ENCODE data around the gene GPR37.

GPR37 gene

GRCh38 chr7:124720195-124720594 lies 45.4 kb downstream of the GPR37 start:
- H3K4me2 ChIP-seq (ENCODE audit: low read length): no peak overlapping the region
- no peak overlapping the region for H4K8ac ChIP-seq (ENCODE audit: low read depth, low read length)
- H2AK5ac ChIP-seq (ENCODE audit: low read length): no peak overlapping the region
- no peak overlapping the region for H2BK5ac ChIP-seq (ENCODE audit: low read length)
- no peak overlapping the region for H3K4me3 ChIP-seq (ENCODE audit: low read length)
- H3K36me3 ChIP-seq (ENCODE audit: control insufficient read depth, insufficient read depth, low read length): no peaks in the 10 kb centered on the region
- no peak overlapping the region for H3K18ac ChIP-seq (ENCODE audit: low read length)
- H2BK120ac ChIP-seq (ENCODE audit: low read depth, low read length): no peak overlapping the region
- WGBS (ENCODE audit: extremely low coverage, insufficient coverage, low lambda C conversion rate): no CpG with 5 or more reads among the region's 1 CpG
- H3K27me3 ChIP-seq (ENCODE audit: insufficient read depth, low read length, poor library complexity): no peaks in the 10 kb centered on the region
- no peak overlapping the region for H3K56ac ChIP-seq (ENCODE audit: low read length)
- no peaks in the 10 kb centered on the region for H3K79me2 ChIP-seq (ENCODE audit: control insufficient read depth, insufficient read depth, low read length)
- no peak overlapping the region for H3K27ac ChIP-seq (ENCODE audit: low read depth, low read length)
- H2BK15ac ChIP-seq (replicated peaks; ENCODE audit: low read depth): no peak overlapping the region
- no peak overlapping the region for H3K9ac ChIP-seq (ENCODE audit: low read length)
- no peaks in the 10 kb centered on the region for H3K79me1 ChIP-seq (ENCODE audit: low read length)
- peak; percentile 65 for DNase-seq
- no peaks in the 10 kb centered on the region for H3K4me1 ChIP-seq (ENCODE audit: control insufficient read depth, low read depth, low read length)
- H4K5ac ChIP-seq (ENCODE audit: low read length): no peak overlapping the region
- H3K4ac ChIP-seq (ENCODE audit: low read depth, low read length): no peak overlapping the region
- no peak overlapping the region for H3K23ac ChIP-seq (ENCODE audit: low read length)

GRCh38 chr7:124718032-124718766 lies 47.4 kb downstream of the GPR37 start:
- H4K8ac ChIP-seq (ENCODE audit: low read depth, low read length): no peak overlapping the region
- H3K18ac ChIP-seq (ENCODE audit: low read length): peak overlapping the region; percentile 80
- no peak overlapping the region for H3K9ac ChIP-seq (ENCODE audit: low read length)
- H3K56ac ChIP-seq (ENCODE audit: low read length): no peak overlapping the region
- H3K4me2 ChIP-seq (ENCODE audit: low read length): no peak overlapping the region
- WGBS (ENCODE audit: extremely low coverage, insufficient coverage, low lambda C conversion rate): no CpG with 5 or more reads among the region's 4 CpGs
- no peaks in the 10 kb centered on the region for H3K36me3 ChIP-seq (ENCODE audit: control insufficient read depth, insufficient read depth, low read length)
- no peak overlapping the region for H4K5ac ChIP-seq (ENCODE audit: low read length)
- no peaks in the 10 kb centered on the region for H3K27me3 ChIP-seq (ENCODE audit: insufficient read depth, low read length, poor library complexity)
- H3K27ac ChIP-seq (ENCODE audit: low read depth, low read length): no peak overlapping the region
- H2BK5ac ChIP-seq (ENCODE audit: low read length): no peak overlapping the region
- DNase-seq: no peak
- H3K79me2 ChIP-seq (ENCODE audit: control insufficient read depth, insufficient read depth, low read length): no peaks in the 10 kb centered on the region
- no peak overlapping the region for H3K23ac ChIP-seq (ENCODE audit: low read length)
- no peak overlapping the region for H2BK15ac ChIP-seq (replicated peaks; ENCODE audit: low read depth)
- H3K4me3 ChIP-seq (ENCODE audit: low read length): no peak overlapping the region
- no peak overlapping the region for H2AK5ac ChIP-seq (ENCODE audit: low read length)
- no peak overlapping the region for H2BK120ac ChIP-seq (ENCODE audit: low read depth, low read length)
- H3K4me1 ChIP-seq (ENCODE audit: control insufficient read depth, low read depth, low read length): no peaks in the 10 kb centered on the region
- H3K79me1 ChIP-seq (ENCODE audit: low read length): no peaks in the 10 kb centered on the region
- H3K4ac ChIP-seq (ENCODE audit: low read depth, low read length): peak overlapping the region; percentile 36

DNA sequence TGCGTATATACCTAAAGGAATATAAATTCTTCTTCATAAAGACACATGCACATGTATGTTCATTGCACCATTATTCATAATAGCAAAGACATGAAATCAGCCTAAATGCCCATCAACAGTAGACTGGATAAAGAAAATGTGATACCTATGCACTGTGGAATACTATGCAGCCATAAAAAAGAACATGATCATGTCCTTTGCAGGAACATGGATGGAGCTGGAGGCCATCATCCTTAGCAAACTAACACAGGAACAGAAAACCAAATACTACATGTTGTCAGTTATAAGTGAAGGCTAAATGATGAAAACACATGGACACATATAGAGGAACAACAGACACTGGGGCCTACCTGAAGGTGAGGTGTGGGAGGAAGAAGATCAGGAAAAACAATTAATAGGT lies 48.7 kb downstream of the GPR37 start:
- no peak for DNase-seq
- Histone ChIP-seq H3K18ac (ENCODE audit: low read length) (no peak overlapping the region), H3K36me3 (ENCODE audit: control insufficient read depth, insufficient read depth, low read length) (no peaks in the 10 kb centered on the region), H2BK120ac (ENCODE audit: low read depth, low read length) (no peak overlapping the region), H3K79me1 (ENCODE audit: low read length) (no peaks in the 10 kb centered on the region), H4K8ac (ENCODE audit: low read depth, low read length) (no peak overlapping the region), H3K79me2 (ENCODE audit: control insufficient read depth, insufficient read depth, low read length) (no peaks in the 10 kb centered on the region), H3K4me2 (ENCODE audit: low read length) (no peak overlapping the region), H3K4ac (ENCODE audit: low read depth, low read length) (no peak overlapping the region), H2BK5ac (ENCODE audit: low read length) (no peak overlapping the region), H3K9ac (ENCODE audit: low read length) (no peak overlapping the region), H3K4me1 (ENCODE audit: control insufficient read depth, low read depth, low read length) (peaks cover 4% of the 10 kb centered on the region), H3K27ac (ENCODE audit: low read depth, low read length) (no peak overlapping the region), H2AK5ac (ENCODE audit: low read length) (no peak overlapping the region), H3K4me3 (ENCODE audit: low read length) (no peak overlapping the region), H4K5ac (ENCODE audit: low read length) (no peak overlapping the region), H2BK15ac (replicated peaks; ENCODE audit: low read depth) (no peak overlapping the region), H3K56ac (ENCODE audit: low read length) (no peak overlapping the region), H3K27me3 (ENCODE audit: insufficient read depth, low read length, poor library complexity) (no peaks in the 10 kb centered on the region), H3K23ac (ENCODE audit: low read length) (no peak overlapping the region)
- no CpG with 5 or more reads among the region's 1 CpG for WGBS (ENCODE audit: extremely low coverage, insufficient coverage, low lambda C conversion rate)

DNA sequence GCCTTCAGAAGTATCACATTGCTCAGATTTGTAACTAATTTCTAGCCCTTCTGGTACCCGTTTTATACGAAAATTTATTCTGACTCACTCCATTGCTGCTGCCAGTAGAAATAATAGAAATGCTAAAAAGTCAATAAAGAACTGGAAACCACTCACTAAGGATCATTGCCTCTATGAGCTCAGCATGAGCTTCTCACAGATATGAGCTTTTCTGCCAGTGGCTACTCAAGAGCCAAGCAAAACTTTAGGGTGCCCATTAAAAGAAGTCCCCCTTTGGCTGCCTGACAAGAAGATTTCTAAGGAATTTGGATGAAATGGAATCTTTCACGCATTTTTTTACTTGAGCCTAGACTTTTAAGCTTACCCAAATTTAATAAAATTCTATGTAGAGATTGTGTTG lies 52.5 kb downstream of the GPR37 start:
- Histone ChIP-seq H2BK120ac (ENCODE audit: low read depth, low read length) (no peak overlapping the region), H3K27me3 (ENCODE audit: insufficient read depth, low read length, poor library complexity) (no peaks in the 10 kb centered on the region), H3K27ac (ENCODE audit: low read depth, low read length) (no peak overlapping the region), H3K79me2 (ENCODE audit: control insufficient read depth, insufficient read depth, low read length) (no peaks in the 10 kb centered on the region), H3K4me1 (ENCODE audit: control insufficient read depth, low read depth, low read length) (peaks cover 4% of the 10 kb centered on the region), H3K23ac (ENCODE audit: low read length) (no peak overlapping the region), H3K56ac (ENCODE audit: low read length) (no peak overlapping the region), H3K4me2 (ENCODE audit: low read length) (no peak overlapping the region), H4K8ac (ENCODE audit: low read depth, low read length) (no peak overlapping the region), H3K9ac (ENCODE audit: low read length) (no peak overlapping the region), H3K36me3 (ENCODE audit: control insufficient read depth, insufficient read depth, low read length) (no peaks in the 10 kb centered on the region), H2AK5ac (ENCODE audit: low read length) (no peak overlapping the region), H3K4me3 (ENCODE audit: low read length) (no peak overlapping the region), H3K79me1 (ENCODE audit: low read length) (no peaks in the 10 kb centered on the region), H3K18ac (ENCODE audit: low read length) (no peak overlapping the region), H2BK5ac (ENCODE audit: low read length) (no peak overlapping the region), H2BK15ac (replicated peaks; ENCODE audit: low read depth) (no peak overlapping the region), H4K5ac (ENCODE audit: low read length) (no peak overlapping the region), H3K4ac (ENCODE audit: low read depth, low read length) (no peak overlapping the region)
- DNase-seq: no peak
- no CpG with 5 or more reads among the region's 3 CpGs for WGBS (ENCODE audit: extremely low coverage, insufficient coverage, low lambda C conversion rate)

GRCh38 chr7:124712017-124712416 lies 53.6 kb downstream of the GPR37 start:
- Histone ChIP-seq H3K23ac (ENCODE audit: low read length) (no peak overlapping the region), H3K27me3 (ENCODE audit: insufficient read depth, low read length, poor library complexity) (no peaks in the 10 kb centered on the region), H2BK15ac (replicated peaks; ENCODE audit: low read depth) (no peak overlapping the region), H3K79me1 (ENCODE audit: low read length) (no peaks in the 10 kb centered on the region), H3K27ac (ENCODE audit: low read depth, low read length) (no peak overlapping the region), H2BK120ac (ENCODE audit: low read depth, low read length) (no peak overlapping the region), H3K9ac (ENCODE audit: low read length) (no peak overlapping the region), H4K8ac (ENCODE audit: low read depth, low read length) (no peak overlapping the region), H3K4me3 (ENCODE audit: low read length) (no peak overlapping the region), H3K4me2 (ENCODE audit: low read length) (no peak overlapping the region), H2AK5ac (ENCODE audit: low read length) (no peak overlapping the region), H3K4me1 (ENCODE audit: control insufficient read depth, low read depth, low read length) (peaks cover 4% of the 10 kb centered on the region), H4K5ac (ENCODE audit: low read length) (no peak overlapping the region), H3K79me2 (ENCODE audit: control insufficient read depth, insufficient read depth, low read length) (no peaks in the 10 kb centered on the region), H3K36me3 (ENCODE audit: control insufficient read depth, insufficient read depth, low read length) (no peaks in the 10 kb centered on the region), H3K18ac (ENCODE audit: low read length) (no peak overlapping the region), H2BK5ac (ENCODE audit: low read length) (no peak overlapping the region), H3K4ac (ENCODE audit: low read depth, low read length) (no peak overlapping the region), H3K56ac (ENCODE audit: low read length) (no peak overlapping the region)
- peak; percentile 18 for DNase-seq

GRCh38 chr7:124702385-124702784 lies 63.2 kb downstream of the GPR37 start:
- H2AK5ac ChIP-seq (ENCODE audit: low read length): no peak overlapping the region
- H2BK15ac ChIP-seq (replicated peaks; ENCODE audit: low read depth): no peak overlapping the region
- no peak overlapping the region for H2BK5ac ChIP-seq (ENCODE audit: low read length)
- H4K5ac ChIP-seq (ENCODE audit: low read length): no peak overlapping the region
- H3K56ac ChIP-seq (ENCODE audit: low read length): no peak overlapping the region
- DNase-seq: no peak
- H3K18ac ChIP-seq (ENCODE audit: low read length): no peak overlapping the region
- H3K4me1 ChIP-seq (ENCODE audit: control insufficient read depth, low read depth, low read length): no peaks in the 10 kb centered on the region
- WGBS (ENCODE audit: extremely low coverage, insufficient coverage, low lambda C conversion rate): no CpG with 5 or more reads among the region's 2 CpGs
- H3K27me3 ChIP-seq (ENCODE audit: insufficient read depth, low read length, poor library complexity): no peaks in the 10 kb centered on the region
- H4K8ac ChIP-seq (ENCODE audit: low read depth, low read length): no peak overlapping the region
- H2BK120ac ChIP-seq (ENCODE audit: low read depth, low read length): no peak overlapping the region
- H3K36me3 ChIP-seq (ENCODE audit: control insufficient read depth, insufficient read depth, low read length): no peaks in the 10 kb centered on the region
- H3K9ac ChIP-seq (ENCODE audit: low read length): no peak overlapping the region
- no peak overlapping the region for H3K4me2 ChIP-seq (ENCODE audit: low read length)
- H3K23ac ChIP-seq (ENCODE audit: low read length): no peak overlapping the region
- H3K4me3 ChIP-seq (ENCODE audit: low read length): no peak overlapping the region
- H3K79me2 ChIP-seq (ENCODE audit: control insufficient read depth, insufficient read depth, low read length): no peaks in the 10 kb centered on the region
- H3K4ac ChIP-seq (ENCODE audit: low read depth, low read length): no peak overlapping the region
- no peaks in the 10 kb centered on the region for H3K79me1 ChIP-seq (ENCODE audit: low read length)
- H3K27ac ChIP-seq (ENCODE audit: low read depth, low read length): no peak overlapping the region
